ENCODE measurements around the gene TTYH1.

Gene TTYH1

GRCh38 chr19:54393381-54393780, 21.9 kb upstream of the TTYH1 start:
- DNase-seq: no peak

- DNase-seq: no peak
Measured at GRCh38 chr19:54395685-54396084, 19.6 kb upstream of the TTYH1 start.

GRCh38 chr19:54399189-54399588, 16.1 kb upstream of the TTYH1 start:
- no peak for DNase-seq

GRCh38 chr19:54400913-54401312, 14.4 kb upstream of the TTYH1 start:
- DNase-seq: no peak

- no peak for DNase-seq
Measured at GRCh38 chr19:54403054-54403453, 12.2 kb upstream of the TTYH1 start.

- no peak for DNase-seq
Measured at GRCh38 chr19:54405628-54406027, 9.6 kb upstream of the TTYH1 start.

- DNase-seq: no peak
Measured at GRCh38 chr19:54407780-54408179, 7.5 kb upstream of the TTYH1 start.

GRCh38 chr19:54408456-54409026, 6.7 kb upstream of the TTYH1 start:
- DNase-seq: no peak

GRCh38 chr19:54411033-54411432, 4.2 kb upstream of the TTYH1 start:
- DNase-seq: no peak

- no peak for DNase-seq
Measured at GRCh38 chr19:54412877-54413276, 2.4 kb upstream of the TTYH1 start.

- no peak for DNase-seq
Measured at GRCh38 chr19:54414156-54414555, 1.1 kb upstream of the TTYH1 start.

- no peak for DNase-seq
Measured at GRCh38 chr19:54415901-54416673, 823 bp downstream of the TTYH1 start.

- no peak for DNase-seq
Measured at GRCh38 chr19:54416695-54417491, 1.6 kb downstream of the TTYH1 start.

GRCh38 chr19:54418030-54418929, 3.0 kb downstream of the TTYH1 start:
- no peak for DNase-seq

- DNase-seq: no peak
Measured at GRCh38 chr19:54418930-54419800, 3.9 kb downstream of the TTYH1 start.

GRCh38 chr19:54420068-54420382, 4.8 kb downstream of the TTYH1 start:
- no peak for DNase-seq

GRCh38 chr19:54420383-54421168, 5.3 kb downstream of the TTYH1 start:
- no peak for DNase-seq

GRCh38 chr19:54421169-54421516, 5.9 kb downstream of the TTYH1 start:
- DNase-seq: no peak

GRCh38 chr19:54421521-54421920, 6.3 kb downstream of the TTYH1 start:
- DNase-seq: no peak

GRCh38 chr19:54422136-54422535, 6.9 kb downstream of the TTYH1 start:
- DNase-seq: no peak

- DNase-seq: no peak
Measured at GRCh38 chr19:54424201-54424600, 8.9 kb downstream of the TTYH1 start.
